Stomach (tissue), 4 donors: ENCODE measurements around the gene LMNB1.

Experiments used
- CTCF ChIP-seq, 7 experiments: fragments of 450-650 bp in 4 of 7; fragments of 200-600 bp in 3 of 7; sonication (generic) in 3 of 7; IDR thresholded peaks; one replicate each; pipeline ENCODE4 v1.5.1; 2016 to 2019; ENCODE audit warnings: antibody characterized with exemption in 7 of 7, control low read depth in 2 of 7, mild to moderate bottlenecking in 1 of 7
- EP300 ChIP-seq: sonication (generic); formaldehyde crosslinking; IDR thresholded peaks from one replicate; pipeline ENCODE4 v1.6.1; 2017; ENCODE audit warnings: antibody characterized with exemption

GRCh38 chr5:126878634-126879033 is 101.7 kb downstream of the LMNB1 start:
- TF ChIP-seq EP300, result no peak
- TF ChIP-seq CTCF (IDR thresholded peaks at IDR 0.05), result no peak
